ENCODE measurements around the gene RPL36AL.

Gene RPL36AL

GRCh38 chr14:49598485-49599300 is 21.7 kb downstream of the RPL36AL start, which contains the start of gene LRR1:
TSS of gene LRR1 (plus strand) at chr14:49598940. CDS start at chr14:49599021, 81 bp downstream.
- DNase-seq (ENCODE audit: low read depth): no peak

GRCh38 chr14:49598189-49598484 is 22.3 kb downstream of the RPL36AL start:
- peak overlapping the region; percentile 97 for H3K4me3 ChIP-seq (ENCODE audit: control insufficient read depth, low read depth, low read length)
- DNase-seq (ENCODE audit: low read depth): no peak
- no peak for TF ChIP-seq CTCF (IDR thresholded peaks at IDR 0.05; ENCODE audit: control insufficient read depth, insufficient read depth, low read depth, low read length, missing control alignments)

More at GRCh38 chr14:49598485-49599300, 21.7 kb downstream of the RPL36AL start, which contains the start of gene LRR1:
- H3K4me3 ChIP-seq (ENCODE audit: control insufficient read depth, low read depth, low read length): peak within 1 kb of the TSS; percentile 97
- TF ChIP-seq CTCF (IDR thresholded peaks at IDR 0.05; ENCODE audit: control insufficient read depth, insufficient read depth, low read depth, low read length, missing control alignments): no peak

GRCh38 chr14:49594347-49595091 is 25.9 kb downstream of the RPL36AL start:
- no peak for DNase-seq (ENCODE audit: low read depth)
- TF ChIP-seq CTCF (IDR thresholded peaks at IDR 0.05; ENCODE audit: control insufficient read depth, insufficient read depth, low read depth, low read length, missing control alignments): no peak
- H3K4me3 ChIP-seq (ENCODE audit: control insufficient read depth, low read depth, low read length): no peak overlapping the region

- H3K4me3 ChIP-seq (ENCODE audit: control insufficient read depth, low read depth, low read length): no peak overlapping the region
- DNase-seq (ENCODE audit: low read depth): no peak
- TF ChIP-seq CTCF (IDR thresholded peaks at IDR 0.05; ENCODE audit: control insufficient read depth, insufficient read depth, low read depth, low read length, missing control alignments): no peak
These were observed 27.4 kb downstream of the RPL36AL start for GRCh38 chr14:49593016-49593415.

GRCh38 chr14:49589387-49589786 is 31.0 kb downstream of the RPL36AL start:
- TF ChIP-seq CTCF (IDR thresholded peaks at IDR 0.05; ENCODE audit: control insufficient read depth, insufficient read depth, low read depth, low read length, missing control alignments): no peak
- H3K4me3 ChIP-seq (ENCODE audit: control insufficient read depth, low read depth, low read length): no peak overlapping the region

GRCh38 chr14:49586673-49587460 is 33.6 kb downstream of the RPL36AL start:
- peak; percentile 39 for DNase-seq (ENCODE audit: low read depth)
- peak; percentile 62 for TF ChIP-seq CTCF (IDR thresholded peaks at IDR 0.05; ENCODE audit: control insufficient read depth, insufficient read depth, low read depth, low read length, missing control alignments)

More at GRCh38 chr14:49589387-49589786, 31.0 kb downstream of the RPL36AL start:
- DNase-seq (ENCODE audit: low read depth): no peak

More at GRCh38 chr14:49586673-49587460, 33.6 kb downstream of the RPL36AL start:
- no peak overlapping the region for H3K4me3 ChIP-seq (ENCODE audit: control insufficient read depth, low read depth, low read length)

Data from AG09309 (cell line).